Measurements from ENCODE around the gene FAM163B. TPM values are rescaled to one million over a fixed set of nuclear protein-coding genes. Genes with fewer than 3 reads are reported as not detected.

The FAM163B gene
- total and polyA plus RNA-seq, 9 of the 15 experiments (the other 6 are each of a cell fraction or from before 2014, with no cell fraction given): not detected

DNA sequence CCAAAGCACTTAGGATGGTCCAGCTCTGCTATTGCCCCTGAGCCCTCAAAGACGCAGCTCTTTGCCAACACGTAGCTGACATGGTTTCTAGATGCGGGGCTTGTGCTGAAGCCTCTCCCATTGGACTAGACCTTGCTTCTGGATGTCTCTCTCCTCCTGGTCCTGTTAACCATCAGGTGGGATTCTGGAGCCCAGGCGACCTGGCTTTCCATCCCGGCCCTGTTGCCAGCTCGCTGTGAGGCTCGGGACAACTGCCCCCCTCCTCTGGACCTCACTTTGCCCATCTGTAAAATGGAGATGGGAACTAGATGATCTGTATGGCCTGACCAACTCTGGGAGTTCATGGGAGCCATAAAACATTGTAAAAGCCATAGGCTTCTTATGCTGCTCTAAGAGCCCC, 31.0 kb upstream of the FAM163B start:
- intact Hi-C loops (cut with micrococcal nuclease): no loop called here
- H3K79me2 ChIP-seq (ENCODE audit: control insufficient read depth, insufficient read depth, low read length): no peaks in the 10 kb centered on the region
- H4K20me1 ChIP-seq (replicated peaks; ENCODE audit: control insufficient read depth, insufficient read depth, low read length): peaks cover 14% of the 10 kb centered on the region
- no peak for TF ChIP-seq TBL1XR1 (IDR thresholded peaks at IDR 0.05; ENCODE audit: low read length in 2 of 2)
- no peak for TF ChIP-seq RFX5 (IDR thresholded peaks at IDR 0.05; ENCODE audit: low read depth, low read length)
- no peak for TF ChIP-seq ASH1L (IDR thresholded peaks at IDR 0.05; ENCODE audit: borderline replicate concordance, low read depth, partially characterized antibody)
- TF ChIP-seq LARP7 (IDR thresholded peaks at IDR 0.05): no peak
- no peaks in the 10 kb centered on the region for H3K4me1 ChIP-seq (replicated peaks in 1 of 2; ENCODE audit: control insufficient read depth in 2 of 2, insufficient read depth in 2 of 2, low read length in 2 of 2)
- POLR2A ChIA-PET: interaction anchor here (0.6 kb wide), 2 partner anchors 14 to 72 kb away, joined by 3 read pairs; no protein-coding TSS in a partner anchor
- no peak overlapping the region for H3K4me2 ChIP-seq (ENCODE audit: insufficient read depth, low read length)
- H2AFZ ChIP-seq (ENCODE audit: low read depth, low read length): no peak overlapping the region
- no peak overlapping the region for H3K4me3 ChIP-seq
- DNase-seq (ENCODE audit: extremely low read depth in 1 of 4, low spot score in 3 of 4) (no peak), ATAC-seq (no peak), FAIRE-seq (no peak)
- H3K36me3 ChIP-seq (ENCODE audit: control insufficient read depth, insufficient read depth, low read length): no peaks in the 10 kb centered on the region
- H3K27ac ChIP-seq (ENCODE audit: extremely low read depth, low read depth, low read length): no peak overlapping the region
- in situ Hi-C loops (cut with MboI): no loop called here
- H3K27me3 ChIP-seq (ENCODE audit: control insufficient read depth in 2 of 2, insufficient read depth in 2 of 2, low read length in 2 of 2): peaks cover 10 to 91% of the 10 kb centered on the region in 2 experiments; a peak in 4 of 5 replicates
- H3K9me1 ChIP-seq (ENCODE audit: control insufficient read depth, insufficient read depth, low read length): peaks cover 3% of the 10 kb centered on the region
- H3K9ac ChIP-seq (ENCODE audit: insufficient read depth in 1 of 2, low read depth in 2 of 2, low read length in 2 of 2): no peak overlapping the region
- BruUV-seq (replicated peaks): no TSS peak
- H3K9me3 ChIP-seq (replicated peaks; ENCODE audit: control insufficient read depth, insufficient read depth, low read depth, low read length): no peaks in the 10 kb centered on the region
- CTCF ChIA-PET (ENCODE audit: low intra/inter-chr PET ratio): no interaction called here
- 0% methylated on average over 7 of the region's 7 CpGs for WGBS (ENCODE audit: insufficient coverage, low coverage, missing lambda C conversion rate)

DNA sequence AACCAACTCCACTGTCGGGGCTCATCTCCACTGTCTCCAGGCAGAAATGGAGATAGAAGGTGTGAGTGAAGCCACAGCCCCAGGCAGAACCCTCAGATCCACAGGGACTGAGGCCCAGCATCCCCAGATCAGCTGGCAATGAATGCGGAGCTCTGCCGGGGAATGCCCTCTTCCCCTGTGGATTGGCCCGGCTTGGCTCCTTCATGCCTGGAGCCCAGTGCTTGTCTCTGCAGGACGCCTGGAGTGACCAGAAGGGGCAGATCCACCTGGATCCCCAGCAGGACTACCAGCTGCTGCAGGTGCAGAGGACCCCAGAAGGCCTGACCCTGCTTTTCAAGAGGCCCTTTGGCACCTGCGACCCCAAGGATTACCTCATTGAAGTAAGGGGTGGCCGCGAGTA, 30.4 kb upstream of the FAM163B start:
- H3K79me2 ChIP-seq (ENCODE audit: control insufficient read depth, insufficient read depth, low read length): no peaks in the 10 kb centered on the region
- H3K27me3 ChIP-seq (ENCODE audit: control insufficient read depth in 2 of 2, insufficient read depth in 2 of 2, low read length in 2 of 2): peaks cover 10 to 92% of the 10 kb centered on the region in 2 experiments; a peak in 4 of 5 replicates
- POLR2A ChIA-PET: interaction anchor here (0.6 kb wide), 2 partner anchors 14 to 72 kb away, joined by 3 read pairs; no protein-coding TSS in a partner anchor
- intact Hi-C loops (cut with micrococcal nuclease): no loop called here
- no peaks in the 10 kb centered on the region for H3K4me1 ChIP-seq (replicated peaks in 1 of 2; ENCODE audit: control insufficient read depth in 2 of 2, insufficient read depth in 2 of 2, low read length in 2 of 2)
- no peaks in the 10 kb centered on the region for H3K36me3 ChIP-seq (ENCODE audit: control insufficient read depth, insufficient read depth, low read length)
- no peak overlapping the region for H3K9ac ChIP-seq (ENCODE audit: insufficient read depth in 1 of 2, low read depth in 2 of 2, low read length in 2 of 2)
- DNase-seq (ENCODE audit: extremely low read depth in 1 of 4, low spot score in 3 of 4) (no peak), ATAC-seq (no peak), FAIRE-seq (no peak)
- H3K27ac ChIP-seq (ENCODE audit: extremely low read depth, low read depth, low read length): no peak overlapping the region
- 0% methylated on average over 8 of the region's 8 CpGs for WGBS (ENCODE audit: insufficient coverage, low coverage, missing lambda C conversion rate)
- no TSS peak for BruUV-seq (replicated peaks)
- H3K9me1 ChIP-seq (ENCODE audit: control insufficient read depth, insufficient read depth, low read length): peaks cover 3% of the 10 kb centered on the region
- H3K9me3 ChIP-seq (replicated peaks; ENCODE audit: control insufficient read depth, insufficient read depth, low read depth, low read length): no peaks in the 10 kb centered on the region
- peaks cover 14% of the 10 kb centered on the region for H4K20me1 ChIP-seq (replicated peaks; ENCODE audit: control insufficient read depth, insufficient read depth, low read length)
- CTCF ChIA-PET (ENCODE audit: low intra/inter-chr PET ratio): no interaction called here
- H3K4me2 ChIP-seq (ENCODE audit: insufficient read depth, low read length): no peak overlapping the region
- H2AFZ ChIP-seq (ENCODE audit: low read depth, low read length): no peak overlapping the region
- in situ Hi-C loops (cut with MboI): no loop called here
- H3K4me3 ChIP-seq: no peak overlapping the region
- TF ChIP-seq PPARD (CRISPR knock-in tag; IDR thresholded peaks at IDR 0.05): no peak
- TF ChIP-seq CBX2 (IDR thresholded peaks at IDR 0.05; ENCODE audit: insufficient read depth, low read length, poor library complexity, severe bottlenecking): no peak
- TF ChIP-seq, protein P1, sequence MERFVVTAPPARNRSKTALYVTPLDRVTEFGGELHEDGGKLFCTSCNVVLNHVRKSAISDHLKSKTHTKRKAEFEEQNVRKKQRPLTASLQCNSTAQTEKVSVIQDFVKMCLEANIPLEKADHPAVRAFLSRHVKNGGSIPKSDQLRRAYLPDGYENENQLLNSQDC (CRISPR knock-in tag; IDR thresholded peaks at IDR 0.05): no peak
- TF ChIP-seq, protein P2, sequence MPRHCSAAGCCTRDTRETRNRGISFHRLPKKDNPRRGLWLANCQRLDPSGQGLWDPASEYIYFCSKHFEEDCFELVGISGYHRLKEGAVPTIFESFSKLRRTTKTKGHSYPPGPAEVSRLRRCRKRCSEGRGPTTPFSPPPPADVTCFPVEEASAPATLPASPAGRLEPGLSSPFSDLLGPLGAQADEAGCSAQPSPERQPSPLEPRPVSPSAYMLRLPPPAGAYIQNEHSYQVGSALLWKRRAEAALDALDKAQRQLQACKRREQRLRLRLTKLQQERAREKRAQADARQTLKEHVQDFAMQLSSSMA (CRISPR knock-in tag; IDR thresholded peaks at IDR 0.05): no peak
- TF ChIP-seq U2AF1 (optimal IDR thresholded peaks at IDR 0.05; ENCODE audit: low read depth, low read length): no peak
- TF ChIP-seq, protein P3, sequence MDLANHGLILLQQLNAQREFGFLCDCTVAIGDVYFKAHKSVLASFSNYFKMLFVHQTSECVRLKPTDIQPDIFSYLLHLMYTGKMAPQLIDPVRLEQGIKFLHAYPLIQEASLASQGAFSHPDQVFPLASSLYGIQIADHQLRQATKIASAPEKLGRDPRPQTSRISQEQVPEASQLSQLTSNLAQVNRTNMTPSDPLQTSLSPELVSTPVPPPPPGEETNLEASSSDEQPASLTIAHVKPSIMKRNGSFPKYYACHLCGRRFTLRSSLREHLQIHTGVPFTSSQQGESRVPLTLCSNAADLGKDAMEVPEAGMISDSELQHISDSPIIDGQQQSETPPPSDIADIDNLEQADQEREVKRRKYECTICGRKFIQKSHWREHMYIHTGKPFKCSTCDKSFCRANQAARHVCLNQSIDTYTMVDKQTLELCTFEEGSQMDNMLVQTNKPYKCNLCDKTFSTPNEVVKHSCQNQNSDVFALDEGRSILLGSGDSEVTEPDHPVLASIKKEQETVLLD (IDR thresholded peaks at IDR 0.05): no peak
- TF ChIP-seq, protein P4, sequence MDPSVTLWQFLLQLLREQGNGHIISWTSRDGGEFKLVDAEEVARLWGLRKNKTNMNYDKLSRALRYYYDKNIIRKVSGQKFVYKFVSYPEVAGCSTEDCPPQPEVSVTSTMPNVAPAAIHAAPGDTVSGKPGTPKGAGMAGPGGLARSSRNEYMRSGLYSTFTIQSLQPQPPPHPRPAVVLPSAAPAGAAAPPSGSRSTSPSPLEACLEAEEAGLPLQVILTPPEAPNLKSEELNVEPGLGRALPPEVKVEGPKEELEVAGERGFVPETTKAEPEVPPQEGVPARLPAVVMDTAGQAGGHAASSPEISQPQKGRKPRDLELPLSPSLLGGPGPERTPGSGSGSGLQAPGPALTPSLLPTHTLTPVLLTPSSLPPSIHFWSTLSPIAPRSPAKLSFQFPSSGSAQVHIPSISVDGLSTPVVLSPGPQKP (CRISPR knock-in tag; IDR thresholded peaks at IDR 0.05): no peak
- TF ChIP-seq ZFX (CRISPR knock-in tag; IDR thresholded peaks at IDR 0.05): no peak
- no peak for TF ChIP-seq GABPA (tag; conservative IDR thresholded peaks at IDR 0.05; ENCODE audit: low read depth)

Data from K562 (cell line).